ENCODE results near the gene SETD4. TPM values are rescaled to one million over a fixed set of nuclear protein-coding genes. Genes with fewer than 3 reads are reported as not detected.

The SETD4 gene
- total and polyA plus RNA-seq, 2 of the 4 experiments (the other 2 are of a cell fraction), result 9.5 to 11.4 TPM

DNA sequence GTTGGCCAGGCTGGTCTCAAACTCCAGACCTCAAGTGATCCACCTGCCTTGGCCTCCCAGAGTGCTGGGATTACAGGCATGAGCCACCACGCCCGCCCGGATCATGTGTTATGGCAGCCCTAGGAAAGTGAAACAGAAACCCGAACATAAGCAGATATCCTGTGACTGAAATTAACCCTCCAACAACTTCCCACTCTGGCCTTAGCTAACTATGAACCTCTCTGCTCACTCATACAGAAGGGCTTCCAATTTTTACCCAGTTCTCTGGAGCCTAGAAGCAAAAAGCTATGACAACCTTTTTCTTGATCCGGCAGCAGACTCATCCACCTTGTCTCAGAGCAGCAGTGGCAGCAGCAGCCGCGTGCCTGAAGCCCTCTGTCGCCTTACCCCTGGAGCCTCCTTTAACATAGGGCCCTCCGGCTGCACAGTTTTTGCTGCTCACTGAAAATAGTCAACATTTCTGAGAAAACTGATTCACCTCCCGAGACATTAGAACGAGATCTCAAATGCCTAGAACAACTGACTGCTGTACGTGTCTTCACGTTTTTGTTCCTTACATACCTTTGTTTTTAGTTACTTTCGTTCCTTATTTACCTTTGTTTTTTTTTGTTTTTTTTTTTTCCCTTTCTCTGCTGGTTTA lies 18.8 kb upstream of the SETD4 start:
- ChIA-PET POLR2A (ENCODE audit: unreplicated experiment) (no interaction called here), CTCF (no interaction called here)
- WGBS, 2 experiments (ENCODE audit: extremely low coverage in 2 of 2, insufficient read length in 1 of 2), result 89% methylated on average over 7 of the region's 14 CpGs; no CpG with 5 or more reads in 1 of the 2 experiments
- Histone ChIP-seq H3K79me1 (ENCODE audit: low read depth in 1 of 2, low read length in 2 of 2) (no peaks in the 10 kb centered on the region), H2AK9ac (replicated peaks; ENCODE audit: low read depth, low read length, poor library complexity) (no peak overlapping the region), H3K14ac (replicated peaks; ENCODE audit: low read depth, low read length) (no peak overlapping the region), H3K4ac (ENCODE audit: low read depth, low read length) (no peak overlapping the region), H2AK5ac (ENCODE audit: low read depth, low read length) (no peak overlapping the region), H3K9ac (ENCODE audit: low read depth, low read length) (no peak overlapping the region), H2BK5ac (ENCODE audit: low read depth, low read length, poor library complexity, severe bottlenecking) (no peak overlapping the region), H3K9me3 (ENCODE audit: control insufficient read depth, insufficient read depth, low read length) (0 out of 2 replicates have a peak, but pooled peaks cover 1% of the 10 kb centered on the region), H2BK20ac (ENCODE audit: low read depth, low read length) (no peak overlapping the region), H2AFZ (replicated peaks; ENCODE audit: low read length, poor library complexity) (no peak overlapping the region), H2BK120ac (ENCODE audit: low read depth, low read length) (no peak overlapping the region), H3K4me1 (ENCODE audit: control insufficient read depth, insufficient read depth, low read length) (peaks cover 4% of the 10 kb centered on the region; the same call in 1 of the 2 replicates), H3K4me3 (ENCODE audit: insufficient read depth, low read depth, low read length) (no peak overlapping the region), H3K23ac (ENCODE audit: low read depth, low read length) (no peak overlapping the region), H3K9me1 (ENCODE audit: insufficient read depth, low read length) (peaks cover 2% of the 10 kb centered on the region; the same call in 1 of the 2 replicates), H3K18ac (ENCODE audit: low read depth, low read length) (no peak overlapping the region), H4K5ac (ENCODE audit: low read depth, low read length) (no peak overlapping the region), H4K8ac (ENCODE audit: low read depth in 2 of 2, low read length in 2 of 2) (no peak overlapping the region), H3K4me2 (ENCODE audit: low read depth, low read length) (no peak overlapping the region), H3K27me3 (ENCODE audit: control insufficient read depth, insufficient read depth, low read length) (peaks cover 12% of the 10 kb centered on the region), H3K36me3 (ENCODE audit: control insufficient read depth, insufficient read depth, low read length) (no peaks in the 10 kb centered on the region; the same call in 1 of the 2 replicates), H3K27ac (ENCODE audit: insufficient read depth, low read length) (no peak overlapping the region), H4K20me1 (ENCODE audit: insufficient read depth, low read length) (no peaks in the 10 kb centered on the region), H4K91ac (ENCODE audit: insufficient read depth, low read depth, low read length) (no peak overlapping the region), H2BK15ac (ENCODE audit: low read depth, low read length) (no peak overlapping the region), H3K56ac (ENCODE audit: extremely low read depth, insufficient read depth, low read length) (no peak overlapping the region)
- intact Hi-C loops (cut with micrococcal nuclease), result no loop called here
- TF ChIP-seq NFE2L2 (IDR thresholded peaks at IDR 0.05; ENCODE audit: low read depth, low read length) (no peak), MAFK (IDR thresholded peaks at IDR 0.05; ENCODE audit: low read depth, low read length) (no peak), CEBPB (IDR thresholded peaks at IDR 0.05; ENCODE audit: low read depth, low read length) (no peak)
- TF ChIP-seq, protein P1, sequence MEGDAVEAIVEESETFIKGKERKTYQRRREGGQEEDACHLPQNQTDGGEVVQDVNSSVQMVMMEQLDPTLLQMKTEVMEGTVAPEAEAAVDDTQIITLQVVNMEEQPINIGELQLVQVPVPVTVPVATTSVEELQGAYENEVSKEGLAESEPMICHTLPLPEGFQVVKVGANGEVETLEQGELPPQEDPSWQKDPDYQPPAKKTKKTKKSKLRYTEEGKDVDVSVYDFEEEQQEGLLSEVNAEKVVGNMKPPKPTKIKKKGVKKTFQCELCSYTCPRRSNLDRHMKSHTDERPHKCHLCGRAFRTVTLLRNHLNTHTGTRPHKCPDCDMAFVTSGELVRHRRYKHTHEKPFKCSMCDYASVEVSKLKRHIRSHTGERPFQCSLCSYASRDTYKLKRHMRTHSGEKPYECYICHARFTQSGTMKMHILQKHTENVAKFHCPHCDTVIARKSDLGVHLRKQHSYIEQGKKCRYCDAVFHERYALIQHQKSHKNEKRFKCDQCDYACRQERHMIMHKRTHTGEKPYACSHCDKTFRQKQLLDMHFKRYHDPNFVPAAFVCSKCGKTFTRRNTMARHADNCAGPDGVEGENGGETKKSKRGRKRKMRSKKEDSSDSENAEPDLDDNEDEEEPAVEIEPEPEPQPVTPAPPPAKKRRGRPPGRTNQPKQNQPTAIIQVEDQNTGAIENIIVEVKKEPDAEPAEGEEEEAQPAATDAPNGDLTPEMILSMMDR (conservative IDR thresholded peaks at IDR 0.05; ENCODE audit: low read depth, low read length), result no peak
- TF ChIP-seq, protein P2, sequence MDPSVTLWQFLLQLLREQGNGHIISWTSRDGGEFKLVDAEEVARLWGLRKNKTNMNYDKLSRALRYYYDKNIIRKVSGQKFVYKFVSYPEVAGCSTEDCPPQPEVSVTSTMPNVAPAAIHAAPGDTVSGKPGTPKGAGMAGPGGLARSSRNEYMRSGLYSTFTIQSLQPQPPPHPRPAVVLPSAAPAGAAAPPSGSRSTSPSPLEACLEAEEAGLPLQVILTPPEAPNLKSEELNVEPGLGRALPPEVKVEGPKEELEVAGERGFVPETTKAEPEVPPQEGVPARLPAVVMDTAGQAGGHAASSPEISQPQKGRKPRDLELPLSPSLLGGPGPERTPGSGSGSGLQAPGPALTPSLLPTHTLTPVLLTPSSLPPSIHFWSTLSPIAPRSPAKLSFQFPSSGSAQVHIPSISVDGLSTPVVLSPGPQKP (IDR thresholded peaks at IDR 0.05; ENCODE audit: borderline replicate concordance, low read depth, low read length), result no peak
- ATAC-seq (ENCODE audit: low read depth) (no peak), DNase-seq (no peak)
- BruUV-seq (replicated peaks), result no TSS peak
- dilution Hi-C loops (cut with HindIII; ENCODE audit: low sequenced_read_pairs, unreplicated experiment), result no loop called here
- in situ Hi-C loops (cut with MboI; ENCODE audit: low sequenced_read_pairs), result no loop called here

All from IMR-90 (cell line).